Ectodermal cell (in vitro differentiated cells): ENCODE measurements around the gene SLC25A11.

Source experiments
- H3K27ac ChIP-seq: 2 replicates; pipeline ENCODE4 v1.7.0; 2013; ENCODE audit warnings: mild to moderate bottlenecking, low read depth, low read length; ENCODE audit not compliant: insufficient read depth, poor library complexity, severe bottlenecking
- H3K27me3 ChIP-seq: 2 replicates; pipeline ENCODE4 v1.7.0; 2013; ENCODE audit warnings: mild to moderate bottlenecking, low read length; ENCODE audit not compliant: insufficient read depth, control insufficient read depth, poor library complexity, severe bottlenecking
- H3K36me3 ChIP-seq: one replicate; pipeline ENCODE4 v1.7.0; 2013; ENCODE audit warnings: low read length; ENCODE audit not compliant: control insufficient read depth, insufficient read depth
- H3K4me1 ChIP-seq: one replicate; pipeline ENCODE4 v1.7.0; 2013; ENCODE audit warnings: low read length; ENCODE audit not compliant: control insufficient read depth, insufficient read depth
- H3K4me3 ChIP-seq: 2 replicates; pipeline ENCODE4 v1.7.0; 2013; ENCODE audit warnings: low read depth, low read length, control low read depth; ENCODE audit not compliant: insufficient read depth
- H3K9me3 ChIP-seq: 2 replicates; pipeline ENCODE4 v1.7.0; 2013; ENCODE audit warnings: mild to moderate bottlenecking, low read length, moderate library complexity; ENCODE audit not compliant: control insufficient read depth
- WGBS, 2 experiments: methylation state at CpG; one replicate each; pipeline ENCODE4 v1.1.7; 2013; ENCODE audit warnings: missing lambda C conversion rate in 2 of 2; 5-methylcytosine and 5-hydroxymethylcytosine counted together

SLC25A11 gene

GRCh38 chr17:4973256-4974114, 33.6 kb upstream of the SLC25A11 start:
- Histone ChIP-seq H3K36me3 (no peaks in the 10 kb centered on the region), H3K9me3 (no peaks in the 10 kb centered on the region), H3K4me1 (no peaks in the 10 kb centered on the region), H3K4me3 (no peak overlapping the region), H3K27me3 (no peaks in the 10 kb centered on the region), H3K27ac (no peak overlapping the region)
- 92 to 95% methylated on average over 10 of the region's 10 CpGs for WGBS, 2 experiments

GRCh38 chr17:4972752-4973151, 32.9 kb upstream of the SLC25A11 start:
- H3K27ac ChIP-seq: no peak overlapping the region
- no peaks in the 10 kb centered on the region for H3K27me3 ChIP-seq
- no peaks in the 10 kb centered on the region for H3K36me3 ChIP-seq
- H3K4me1 ChIP-seq: no peaks in the 10 kb centered on the region
- H3K4me3 ChIP-seq: no peak overlapping the region
- H3K9me3 ChIP-seq: no peaks in the 10 kb centered on the region
- WGBS, 2 experiments: 81 to 83% methylated on average over 12 of the region's 12 CpGs

- WGBS, 2 experiments: 89 to 95% methylated on average over 12 of the region's 12 CpGs
- Histone ChIP-seq H3K4me3 (no peak overlapping the region), H3K36me3 (no peaks in the 10 kb centered on the region)
Observed at GRCh38 chr17:4972322-4972721, 32.5 kb upstream of the SLC25A11 start.

GRCh38 chr17:4971826-4972225, 32.0 kb upstream of the SLC25A11 start:
- H3K4me1 ChIP-seq: no peaks in the 10 kb centered on the region
- H3K36me3 ChIP-seq: no peaks in the 10 kb centered on the region
- H3K27me3 ChIP-seq: no peaks in the 10 kb centered on the region
- WGBS, 2 experiments: 95 to 97% methylated on average over 6 of the region's 6 CpGs
- H3K4me3 ChIP-seq: no peak overlapping the region
- no peak overlapping the region for H3K27ac ChIP-seq
- H3K9me3 ChIP-seq: no peaks in the 10 kb centered on the region

More at GRCh38 chr17:4972322-4972721, 32.5 kb upstream of the SLC25A11 start:
- Histone ChIP-seq H3K27me3 (no peaks in the 10 kb centered on the region), H3K27ac (no peak overlapping the region), H3K4me1 (no peaks in the 10 kb centered on the region), H3K9me3 (no peaks in the 10 kb centered on the region)

- H3K27me3 ChIP-seq: no peaks in the 10 kb centered on the region
- H3K27ac ChIP-seq: no peak overlapping the region
- no peaks in the 10 kb centered on the region for H3K4me1 ChIP-seq
- no peaks in the 10 kb centered on the region for H3K9me3 ChIP-seq
- H3K36me3 ChIP-seq: no peaks in the 10 kb centered on the region
- WGBS, 2 experiments: 95 to 96% methylated on average over 8 of the region's 8 CpGs
- H3K4me3 ChIP-seq: no peak overlapping the region
Observed at GRCh38 chr17:4970273-4970672, 30.4 kb upstream of the SLC25A11 start.

GRCh38 chr17:4969551-4970173, 29.8 kb upstream of the SLC25A11 start:
- no peaks in the 10 kb centered on the region for H3K9me3 ChIP-seq
- WGBS, 2 experiments: 83 to 87% methylated on average over 16 of the region's 16 CpGs
- H3K27me3 ChIP-seq: no peaks in the 10 kb centered on the region
- H3K4me3 ChIP-seq: peak overlapping the region; percentile 81
- H3K4me1 ChIP-seq: no peaks in the 10 kb centered on the region
- H3K27ac ChIP-seq: no peak overlapping the region
- H3K36me3 ChIP-seq: no peaks in the 10 kb centered on the region

GRCh38 chr17:4969047-4969550, 29.3 kb upstream of the SLC25A11 start:
- Histone ChIP-seq H3K9me3 (no peaks in the 10 kb centered on the region), H3K27ac (no peak overlapping the region), H3K27me3 (no peaks in the 10 kb centered on the region), H3K36me3 (no peaks in the 10 kb centered on the region), H3K4me1 (no peaks in the 10 kb centered on the region), H3K4me3 (peak overlapping the region; percentile 81)
- WGBS, 2 experiments: 25 to 29% methylated on average over 15 of the region's 15 CpGs

- Histone ChIP-seq H3K4me1 (no peaks in the 10 kb centered on the region), H3K27ac (peak overlapping the region; percentile 82), H3K9me3 (no peaks in the 10 kb centered on the region), H3K4me3 (peak overlapping the region; percentile 81), H3K27me3 (no peaks in the 10 kb centered on the region), H3K36me3 (no peaks in the 10 kb centered on the region)
- 4 to 8% methylated on average over 23 of the region's 23 CpGs for WGBS, 2 experiments
Observed at GRCh38 chr17:4968486-4969046, 28.7 kb upstream of the SLC25A11 start.

- peak within 1 kb of the TSS; percentile 90 for H3K27ac ChIP-seq
- peak within 1 kb of the TSS; percentile 81 for H3K4me3 ChIP-seq
- no peaks in the 10 kb centered on the region for H3K36me3 ChIP-seq
Observed at GRCh38 chr17:4967539-4968485, 28.0 kb upstream of the SLC25A11 start, which contains the start of gene SPAG7. Gene SPAG7 (minus strand): TSS chr17:4967817. CDS start chr17:4967804, 13 bp downstream.

More at GRCh38 chr17:4967539-4968485, 28.0 kb upstream of the SLC25A11 start, which contains the start of gene SPAG7:
- WGBS, 2 experiments: 5 to 8% methylated on average over 66 of the region's 66 CpGs
- no peaks in the 10 kb centered on the region for H3K4me1 ChIP-seq
- H3K27me3 ChIP-seq: no peaks in the 10 kb centered on the region
- no peaks in the 10 kb centered on the region for H3K9me3 ChIP-seq
